Fibroblast of skin of left biceps (primary cell): ENCODE measurements around the gene OCA2.

Experiments used
- DNase-seq, 2 experiments: peaks; one replicate each; pipeline ENCODE4 v3.0.0-alpha.2; 2013; ENCODE audit warnings: low read depth in 2 of 2

The OCA2 gene

GRCh38 chr15:27847775-27848710, 251.1 kb downstream of the OCA2 start:
- DNase-seq, result no peak

GRCh38 chr15:27846722-27847395, 252.3 kb downstream of the OCA2 start:
- no peak for DNase-seq

- no peak for DNase-seq
These were observed 253.4 kb downstream of the OCA2 start for GRCh38 chr15:27845535-27846369.

- DNase-seq, result peak; percentile 58 to 62
These were observed 255.0 kb downstream of the OCA2 start for GRCh38 chr15:27844018-27844666.

GRCh38 chr15:27843146-27843545, 256.0 kb downstream of the OCA2 start:
- DNase-seq, result no peak

- DNase-seq, result no peak
These were observed 256.6 kb downstream of the OCA2 start for GRCh38 chr15:27842526-27842925.

- DNase-seq, result no peak
These were observed 263.7 kb downstream of the OCA2 start for GRCh38 chr15:27835233-27835939.

GRCh38 chr15:27834684-27835083, 264.4 kb downstream of the OCA2 start:
- DNase-seq, result no peak

GRCh38 chr15:27833974-27834373, 265.1 kb downstream of the OCA2 start:
- no peak for DNase-seq

- DNase-seq, result no peak
These were observed 265.9 kb downstream of the OCA2 start for GRCh38 chr15:27833178-27833577.

GRCh38 chr15:27832237-27832596, 266.9 kb downstream of the OCA2 start:
- no peak for DNase-seq

- no peak for DNase-seq
These were observed 267.5 kb downstream of the OCA2 start for GRCh38 chr15:27831384-27832236.

GRCh38 chr15:27828746-27829145, 270.4 kb downstream of the OCA2 start:
- no peak for DNase-seq

- DNase-seq, result peak; percentile 32 to 47
These were observed 272.0 kb downstream of the OCA2 start for GRCh38 chr15:27826902-27827714.

GRCh38 chr15:27826411-27826810, 272.7 kb downstream of the OCA2 start:
- no peak for DNase-seq

- DNase-seq, result no peak
These were observed 274.2 kb downstream of the OCA2 start for GRCh38 chr15:27824841-27825422.

- no peak for DNase-seq
These were observed 277.8 kb downstream of the OCA2 start for GRCh38 chr15:27821273-27821672.

- no peak for DNase-seq
These were observed 278.4 kb downstream of the OCA2 start for GRCh38 chr15:27820722-27821121.

- peak in 1 of 2 experiments; percentile 21 for DNase-seq
These were observed 278.9 kb downstream of the OCA2 start for GRCh38 chr15:27820232-27820631.
